Measurements from ENCODE around the gene ACSL5.

The ACSL5 gene

DNA sequence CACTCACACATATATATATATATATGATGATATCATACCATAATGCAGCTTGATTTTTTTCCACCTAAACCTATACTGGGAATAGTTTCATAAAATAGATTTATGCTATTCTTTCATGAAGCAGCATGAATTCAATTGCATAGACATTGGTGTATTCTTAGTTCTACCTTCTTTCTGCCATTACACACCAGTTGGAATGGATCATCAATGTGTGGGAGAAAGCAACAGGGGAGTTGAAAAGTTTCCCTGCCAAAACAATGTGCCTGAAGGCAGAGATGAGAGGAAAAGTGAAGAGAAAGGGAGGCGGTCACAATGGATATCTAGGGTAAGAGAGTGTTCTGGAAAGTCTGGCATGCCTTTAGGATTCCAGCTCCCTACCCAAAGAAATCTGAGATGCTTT lies 25.2 kb upstream of the ACSL5 start:
- no peak for DNase-seq (ENCODE audit: low read depth)
- H3K4me3 ChIP-seq (ENCODE audit: low read depth, low read length) = no peak overlapping the region
- TF ChIP-seq, protein P1, sequence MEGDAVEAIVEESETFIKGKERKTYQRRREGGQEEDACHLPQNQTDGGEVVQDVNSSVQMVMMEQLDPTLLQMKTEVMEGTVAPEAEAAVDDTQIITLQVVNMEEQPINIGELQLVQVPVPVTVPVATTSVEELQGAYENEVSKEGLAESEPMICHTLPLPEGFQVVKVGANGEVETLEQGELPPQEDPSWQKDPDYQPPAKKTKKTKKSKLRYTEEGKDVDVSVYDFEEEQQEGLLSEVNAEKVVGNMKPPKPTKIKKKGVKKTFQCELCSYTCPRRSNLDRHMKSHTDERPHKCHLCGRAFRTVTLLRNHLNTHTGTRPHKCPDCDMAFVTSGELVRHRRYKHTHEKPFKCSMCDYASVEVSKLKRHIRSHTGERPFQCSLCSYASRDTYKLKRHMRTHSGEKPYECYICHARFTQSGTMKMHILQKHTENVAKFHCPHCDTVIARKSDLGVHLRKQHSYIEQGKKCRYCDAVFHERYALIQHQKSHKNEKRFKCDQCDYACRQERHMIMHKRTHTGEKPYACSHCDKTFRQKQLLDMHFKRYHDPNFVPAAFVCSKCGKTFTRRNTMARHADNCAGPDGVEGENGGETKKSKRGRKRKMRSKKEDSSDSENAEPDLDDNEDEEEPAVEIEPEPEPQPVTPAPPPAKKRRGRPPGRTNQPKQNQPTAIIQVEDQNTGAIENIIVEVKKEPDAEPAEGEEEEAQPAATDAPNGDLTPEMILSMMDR (IDR thresholded peaks at IDR 0.05; ENCODE audit: insufficient read depth, low read depth, low read length, missing control alignments) = no peak

- TF ChIP-seq, protein P1 (IDR thresholded peaks at IDR 0.05; ENCODE audit: insufficient read depth, low read depth, low read length, missing control alignments) = no peak
- no peak overlapping the region for H3K4me3 ChIP-seq (ENCODE audit: low read depth, low read length)
- no peak for DNase-seq (ENCODE audit: low read depth)
Measured at GRCh38 chr10:112349521-112350085, 24.3 kb upstream of the ACSL5 start.

- DNase-seq (ENCODE audit: low read depth) = no peak
- TF ChIP-seq, protein P1 (IDR thresholded peaks at IDR 0.05; ENCODE audit: insufficient read depth, low read depth, low read length, missing control alignments) = no peak
- no peak overlapping the region for H3K4me3 ChIP-seq (ENCODE audit: low read depth, low read length)
Measured at GRCh38 chr10:112351146-112351545, 22.8 kb upstream of the ACSL5 start.

GRCh38 chr10:112352044-112352443 lies 21.9 kb upstream of the ACSL5 start:
- DNase-seq (ENCODE audit: low read depth) = no peak
- no peak overlapping the region for H3K4me3 ChIP-seq (ENCODE audit: low read depth, low read length)
- TF ChIP-seq, protein P1 (IDR thresholded peaks at IDR 0.05; ENCODE audit: insufficient read depth, low read depth, low read length, missing control alignments) = no peak

DNA sequence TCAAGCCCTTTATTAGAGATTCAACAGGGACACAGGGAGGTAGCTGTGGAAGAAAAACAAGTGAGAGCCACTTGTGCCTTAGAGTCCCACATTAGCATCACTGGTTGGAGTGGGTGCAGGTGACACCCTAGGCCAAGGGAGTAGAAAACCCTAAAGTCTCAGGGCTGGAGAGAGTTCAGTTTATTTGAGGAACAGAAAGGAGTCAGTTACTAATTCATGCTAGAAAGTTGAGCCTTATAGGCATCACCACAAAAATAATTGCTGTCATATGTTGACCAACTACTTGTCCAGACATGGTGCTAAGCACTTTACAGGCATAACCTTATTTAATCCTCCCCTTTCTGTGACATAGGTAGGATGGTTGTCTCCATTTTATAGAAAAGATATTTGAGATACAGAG lies 20.9 kb upstream of the ACSL5 start:
- no peak for DNase-seq (ENCODE audit: low read depth)
- TF ChIP-seq, protein P1 (IDR thresholded peaks at IDR 0.05; ENCODE audit: insufficient read depth, low read depth, low read length, missing control alignments) = no peak
- no peak overlapping the region for H3K4me3 ChIP-seq (ENCODE audit: low read depth, low read length)

- DNase-seq (ENCODE audit: low read depth) = no peak
- H3K4me3 ChIP-seq (ENCODE audit: low read depth, low read length) = no peak overlapping the region
- TF ChIP-seq, protein P1 (IDR thresholded peaks at IDR 0.05; ENCODE audit: insufficient read depth, low read depth, low read length, missing control alignments) = no peak
Measured at GRCh38 chr10:112356686-112357085, 17.2 kb upstream of the ACSL5 start.

DNA sequence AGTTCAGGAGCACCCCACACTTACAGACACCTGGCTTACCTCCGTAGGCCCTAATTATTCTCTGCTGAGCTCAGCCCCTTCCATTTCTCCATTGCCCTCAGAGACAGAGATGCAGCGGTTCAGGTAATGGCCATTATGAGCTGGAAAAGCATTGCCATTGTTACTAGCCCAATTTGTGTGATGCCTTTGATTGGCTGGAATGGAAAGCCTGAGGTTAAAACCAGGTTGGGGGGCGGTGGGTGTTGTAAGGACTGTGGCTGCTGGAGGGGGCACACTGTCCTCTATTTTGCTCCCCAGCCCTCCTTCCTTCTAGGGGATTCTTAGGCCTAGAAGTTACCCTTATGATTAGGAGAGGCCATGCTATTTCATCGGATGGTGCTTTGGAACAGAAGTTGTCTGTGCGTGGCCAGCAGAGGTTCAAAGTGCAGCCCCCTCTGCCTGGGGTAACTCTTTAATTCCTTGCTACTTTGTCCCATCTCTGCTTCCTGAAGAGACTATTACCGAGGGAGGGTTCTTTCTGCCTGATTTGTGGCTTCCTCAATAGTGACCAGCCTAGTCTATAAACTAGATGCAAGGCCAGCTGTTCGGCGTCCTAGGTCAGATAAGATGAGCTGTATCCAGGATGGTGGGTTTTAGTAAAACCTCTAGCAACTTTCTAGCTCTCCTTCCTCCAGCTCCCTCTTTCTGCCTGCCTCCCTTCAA lies 14.2 kb upstream of the ACSL5 start:
- no peak overlapping the region for H3K4me3 ChIP-seq (ENCODE audit: low read depth, low read length)
- TF ChIP-seq, protein P1 (IDR thresholded peaks at IDR 0.05; ENCODE audit: insufficient read depth, low read depth, low read length, missing control alignments) = no peak
- DNase-seq (ENCODE audit: low read depth) = no peak

Measured in GM12865 (cell line).